Fibroblast of lung (primary cell): ENCODE measurements around the gene SLC5A8.

ENCODE experiments used
- EZH2 ChIP-seq: IDR thresholded peaks from 2 replicates; pipeline ENCODE4 v1.5.1; 2012; ENCODE audit warnings: low read length, control low read depth, mild to moderate bottlenecking; ENCODE audit errors: missing control alignments
- TF ChIP-seq, protein P1 (sequence below), 2 donors: IDR thresholded peaks in 1 of 2; conservative IDR thresholded peaks in 1 of 2; 1 replicate in 1 of 2; 2 replicates in 1 of 2; pipeline ENCODE4 v1.5.1; 2011 to 2012; ENCODE audit warnings: low read length in 2 of 2, control low read depth in 1 of 2, inconsistent platforms in 1 of 2, low read depth in 1 of 2, mild to moderate bottlenecking in 1 of 2

- TF ChIP-seq, protein P1, sequence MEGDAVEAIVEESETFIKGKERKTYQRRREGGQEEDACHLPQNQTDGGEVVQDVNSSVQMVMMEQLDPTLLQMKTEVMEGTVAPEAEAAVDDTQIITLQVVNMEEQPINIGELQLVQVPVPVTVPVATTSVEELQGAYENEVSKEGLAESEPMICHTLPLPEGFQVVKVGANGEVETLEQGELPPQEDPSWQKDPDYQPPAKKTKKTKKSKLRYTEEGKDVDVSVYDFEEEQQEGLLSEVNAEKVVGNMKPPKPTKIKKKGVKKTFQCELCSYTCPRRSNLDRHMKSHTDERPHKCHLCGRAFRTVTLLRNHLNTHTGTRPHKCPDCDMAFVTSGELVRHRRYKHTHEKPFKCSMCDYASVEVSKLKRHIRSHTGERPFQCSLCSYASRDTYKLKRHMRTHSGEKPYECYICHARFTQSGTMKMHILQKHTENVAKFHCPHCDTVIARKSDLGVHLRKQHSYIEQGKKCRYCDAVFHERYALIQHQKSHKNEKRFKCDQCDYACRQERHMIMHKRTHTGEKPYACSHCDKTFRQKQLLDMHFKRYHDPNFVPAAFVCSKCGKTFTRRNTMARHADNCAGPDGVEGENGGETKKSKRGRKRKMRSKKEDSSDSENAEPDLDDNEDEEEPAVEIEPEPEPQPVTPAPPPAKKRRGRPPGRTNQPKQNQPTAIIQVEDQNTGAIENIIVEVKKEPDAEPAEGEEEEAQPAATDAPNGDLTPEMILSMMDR (conservative IDR thresholded peaks at IDR 0.05 in 1 of 2, IDR thresholded peaks at IDR 0.05 in 1 of 2; ENCODE audit: low read depth in 1 of 2, low read length in 2 of 2) = no peak
- no peak for TF ChIP-seq EZH2
Measured at GRCh38 chr12:101204602-101205304, 5.3 kb downstream of the SLC5A8 start.
